ENCODE measurements around the gene LRP1. TPM values are rescaled to one million over a fixed set of nuclear protein-coding genes. Genes with fewer than 3 reads are reported as not detected.

LRP1 gene
- total and polyA plus RNA-seq, 2 of the 13 experiments (the other 11 are each of a cell fraction or from before 2014, with no cell fraction given) = 14.7 to 30.8 TPM

DNA sequence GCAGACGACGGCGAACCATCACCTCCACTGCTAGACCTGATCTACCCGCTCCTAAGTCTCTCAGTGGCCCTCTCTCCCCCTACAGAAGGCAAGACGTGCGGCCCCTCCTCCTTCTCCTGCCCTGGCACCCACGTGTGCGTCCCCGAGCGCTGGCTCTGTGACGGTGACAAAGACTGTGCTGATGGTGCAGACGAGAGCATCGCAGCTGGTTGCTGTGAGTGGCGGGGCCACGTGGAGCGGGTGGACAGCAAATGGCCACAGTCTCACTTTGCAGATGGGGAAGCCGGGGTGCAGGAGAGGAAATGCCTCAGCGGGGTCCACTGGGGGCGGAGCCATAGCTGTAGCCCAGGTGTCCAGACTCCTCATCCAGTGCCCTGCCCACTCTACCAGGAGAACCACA, 66.9 kb downstream of the LRP1 start:
- H3K9ac ChIP-seq (ENCODE audit: insufficient read depth, low read depth, low read length) = no peak overlapping the region
- DNase-seq (ENCODE audit: low spot score) = no peak
- H3K36me3 ChIP-seq (replicated peaks in 1 of 2; ENCODE audit: control insufficient read depth in 1 of 2, insufficient read depth in 2 of 2, low read length in 2 of 2) = peaks cover 80 to 100% of the 10 kb centered on the region in 2 experiments
- no peak overlapping the region for H3K4me3 ChIP-seq (replicated peaks in 1 of 3; ENCODE audit: insufficient read depth in 1 of 3, low read depth in 2 of 3, low read length in 3 of 3)
- POLR2A ChIA-PET = no interaction called here
- no peaks in the 10 kb centered on the region for H3K27me3 ChIP-seq (ENCODE audit: control insufficient read depth in 1 of 2, insufficient read depth in 2 of 2, low read length in 2 of 2)
- BruUV-seq (replicated peaks) = no TSS peak
- no peak overlapping the region for H3K27ac ChIP-seq (ENCODE audit: extremely low read length, insufficient read depth, low read length)
- in situ Hi-C loops (cut with HindIII; ENCODE audit: extremely low pct_ligation_motif_present, low pct_unique_long_range_greater_than_20kb) = no loop called here
- no peaks in the 10 kb centered on the region for H3K9me3 ChIP-seq (ENCODE audit: low read length)
- no peaks in the 10 kb centered on the region for H3K79me2 ChIP-seq (ENCODE audit: insufficient read depth, low read length)
- no peak for ATAC-seq
- TF ChIP-seq ZBTB1 (CRISPR knock-in tag; IDR thresholded peaks at IDR 0.05; ENCODE audit: borderline replicate concordance) (no peak), ARNTL (CRISPR knock-in tag; IDR thresholded peaks at IDR 0.05) (no peak), ELF4 (CRISPR knock-in tag; IDR thresholded peaks at IDR 0.05; ENCODE audit: borderline replicate concordance) (no peak), ZNF781 (CRISPR knock-in tag; IDR thresholded peaks at IDR 0.05; ENCODE audit: borderline replicate concordance, not compliant biosample characterization) (no peak), CBX2 (IDR thresholded peaks at IDR 0.05; ENCODE audit: low read depth, low read length) (no peak), CBX2 (CRISPR knock-in tag; IDR thresholded peaks at IDR 0.05; ENCODE audit: low read depth) (no peak), CCDC6 (CRISPR knock-in tag; IDR thresholded peaks at IDR 0.05) (no peak), ZNF570 (CRISPR knock-in tag; IDR thresholded peaks at IDR 0.05; ENCODE audit: borderline replicate concordance) (no peak), ZSCAN31 (CRISPR knock-in tag; IDR thresholded peaks at IDR 0.05; ENCODE audit: low read depth) (no peak), ZNF629 (CRISPR knock-in tag; conservative IDR thresholded peaks at IDR 0.05) (no peak), ZNF350 (CRISPR knock-in tag; IDR thresholded peaks at IDR 0.05; ENCODE audit: borderline replicate concordance, low read depth) (no peak)
- TF ChIP-seq, protein P1, sequence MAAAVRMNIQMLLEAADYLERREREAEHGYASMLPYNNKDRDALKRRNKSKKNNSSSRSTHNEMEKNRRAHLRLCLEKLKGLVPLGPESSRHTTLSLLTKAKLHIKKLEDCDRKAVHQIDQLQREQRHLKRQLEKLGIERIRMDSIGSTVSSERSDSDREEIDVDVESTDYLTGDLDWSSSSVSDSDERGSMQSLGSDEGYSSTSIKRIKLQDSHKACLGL (CRISPR knock-in tag; IDR thresholded peaks at IDR 0.05) = no peak
- TF ChIP-seq, protein P2, sequence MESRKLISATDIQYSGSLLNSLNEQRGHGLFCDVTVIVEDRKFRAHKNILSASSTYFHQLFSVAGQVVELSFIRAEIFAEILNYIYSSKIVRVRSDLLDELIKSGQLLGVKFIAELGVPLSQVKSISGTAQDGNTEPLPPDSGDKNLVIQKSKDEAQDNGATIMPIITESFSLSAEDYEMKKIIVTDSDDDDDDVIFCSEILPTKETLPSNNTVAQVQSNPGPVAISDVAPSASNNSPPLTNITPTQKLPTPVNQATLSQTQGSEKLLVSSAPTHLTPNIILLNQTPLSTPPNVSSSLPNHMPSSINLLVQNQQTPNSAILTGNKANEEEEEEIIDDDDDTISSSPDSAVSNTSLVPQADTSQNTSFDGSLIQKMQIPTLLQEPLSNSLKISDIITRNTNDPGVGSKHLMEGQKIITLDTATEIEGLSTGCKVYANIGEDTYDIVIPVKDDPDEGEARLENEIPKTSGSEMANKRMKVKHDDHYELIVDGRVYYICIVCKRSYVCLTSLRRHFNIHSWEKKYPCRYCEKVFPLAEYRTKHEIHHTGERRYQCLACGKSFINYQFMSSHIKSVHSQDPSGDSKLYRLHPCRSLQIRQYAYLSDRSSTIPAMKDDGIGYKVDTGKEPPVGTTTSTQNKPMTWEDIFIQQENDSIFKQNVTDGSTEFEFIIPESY (CRISPR knock-in tag; IDR thresholded peaks at IDR 0.05) = no peak
- TF ChIP-seq, protein P3, sequence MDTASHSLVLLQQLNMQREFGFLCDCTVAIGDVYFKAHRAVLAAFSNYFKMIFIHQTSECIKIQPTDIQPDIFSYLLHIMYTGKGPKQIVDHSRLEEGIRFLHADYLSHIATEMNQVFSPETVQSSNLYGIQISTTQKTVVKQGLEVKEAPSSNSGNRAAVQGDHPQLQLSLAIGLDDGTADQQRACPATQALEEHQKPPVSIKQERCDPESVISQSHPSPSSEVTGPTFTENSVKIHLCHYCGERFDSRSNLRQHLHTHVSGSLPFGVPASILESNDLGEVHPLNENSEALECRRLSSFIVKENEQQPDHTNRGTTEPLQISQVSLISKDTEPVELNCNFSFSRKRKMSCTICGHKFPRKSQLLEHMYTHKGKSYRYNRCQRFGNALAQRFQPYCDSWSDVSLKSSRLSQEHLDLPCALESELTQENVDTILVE (CRISPR knock-in tag; IDR thresholded peaks at IDR 0.05) = no peak
- TF ChIP-seq, protein P4, sequence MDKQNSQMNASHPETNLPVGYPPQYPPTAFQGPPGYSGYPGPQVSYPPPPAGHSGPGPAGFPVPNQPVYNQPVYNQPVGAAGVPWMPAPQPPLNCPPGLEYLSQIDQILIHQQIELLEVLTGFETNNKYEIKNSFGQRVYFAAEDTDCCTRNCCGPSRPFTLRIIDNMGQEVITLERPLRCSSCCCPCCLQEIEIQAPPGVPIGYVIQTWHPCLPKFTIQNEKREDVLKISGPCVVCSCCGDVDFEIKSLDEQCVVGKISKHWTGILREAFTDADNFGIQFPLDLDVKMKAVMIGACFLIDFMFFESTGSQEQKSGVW (CRISPR knock-in tag; IDR thresholded peaks at IDR 0.05; ENCODE audit: borderline replicate concordance) = no peak
- TF ChIP-seq, protein P5, sequence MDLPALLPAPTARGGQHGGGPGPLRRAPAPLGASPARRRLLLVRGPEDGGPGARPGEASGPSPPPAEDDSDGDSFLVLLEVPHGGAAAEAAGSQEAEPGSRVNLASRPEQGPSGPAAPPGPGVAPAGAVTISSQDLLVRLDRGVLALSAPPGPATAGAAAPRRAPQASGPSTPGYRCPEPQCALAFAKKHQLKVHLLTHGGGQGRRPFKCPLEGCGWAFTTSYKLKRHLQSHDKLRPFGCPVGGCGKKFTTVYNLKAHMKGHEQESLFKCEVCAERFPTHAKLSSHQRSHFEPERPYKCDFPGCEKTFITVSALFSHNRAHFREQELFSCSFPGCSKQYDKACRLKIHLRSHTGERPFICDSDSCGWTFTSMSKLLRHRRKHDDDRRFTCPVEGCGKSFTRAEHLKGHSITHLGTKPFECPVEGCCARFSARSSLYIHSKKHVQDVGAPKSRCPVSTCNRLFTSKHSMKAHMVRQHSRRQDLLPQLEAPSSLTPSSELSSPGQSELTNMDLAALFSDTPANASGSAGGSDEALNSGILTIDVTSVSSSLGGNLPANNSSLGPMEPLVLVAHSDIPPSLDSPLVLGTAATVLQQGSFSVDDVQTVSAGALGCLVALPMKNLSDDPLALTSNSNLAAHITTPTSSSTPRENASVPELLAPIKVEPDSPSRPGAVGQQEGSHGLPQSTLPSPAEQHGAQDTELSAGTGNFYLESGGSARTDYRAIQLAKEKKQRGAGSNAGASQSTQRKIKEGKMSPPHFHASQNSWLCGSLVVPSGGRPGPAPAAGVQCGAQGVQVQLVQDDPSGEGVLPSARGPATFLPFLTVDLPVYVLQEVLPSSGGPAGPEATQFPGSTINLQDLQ (CRISPR knock-in tag; IDR thresholded peaks at IDR 0.05) = no peak
- no peaks in the 10 kb centered on the region for H3K4me1 ChIP-seq (ENCODE audit: insufficient read depth, low read length)
- H3K4me2 ChIP-seq (ENCODE audit: low read depth, low read length) = no peak overlapping the region
- H2AFZ ChIP-seq (ENCODE audit: low read length) = no peak overlapping the region
- intact Hi-C loops (cut with micrococcal nuclease; ENCODE audit: unreplicated experiment) = no loop called here
- CTCF ChIA-PET (ENCODE audit: low intra/inter-chr PET ratio, low total read pairs) = interaction anchor here (1.1 kb wide), 1 partner anchor 12 kb away, joined by 3 read pairs; no protein-coding TSS in a partner anchor
- FAIRE-seq = no peak
- WGBS (ENCODE audit: low lambda C conversion rate) = over 99% methylated on average over 15 of the region's 19 CpGs
- H4K20me1 ChIP-seq (ENCODE audit: insufficient read depth, low read length) = no peaks in the 10 kb centered on the region

All from HepG2 (cell line).